ENCODE data around the gene TIMM13. TPM values are rescaled to one million over a fixed set of nuclear protein-coding genes. Genes with fewer than 3 reads are reported as not detected.

Gene TIMM13
- total RNA-seq, 1 donor from 2014 or later, result 91.5 TPM

- H3K27ac Mint-ChIP-seq (ENCODE audit: unreplicated experiment), result no peak overlapping the region
- H3K36me3 Mint-ChIP-seq (ENCODE audit: unreplicated experiment), result peaks cover 10% of the 10 kb centered on the region
- H3K9me3 Mint-ChIP-seq (ENCODE audit: unreplicated experiment), result peaks cover 3% of the 10 kb centered on the region
- TF ChIP-seq CTCF (IDR thresholded peaks at IDR 0.05; ENCODE audit: partially characterized antibody, unreplicated experiment), result no peak
- no peaks in the 10 kb centered on the region for H3K4me1 Mint-ChIP-seq (ENCODE audit: low read depth, unreplicated experiment)
- no peak for DNase-seq
- H3K27me3 Mint-ChIP-seq (ENCODE audit: unreplicated experiment), result peaks cover 5% of the 10 kb centered on the region
- no peak overlapping the region for H3K4me3 Mint-ChIP-seq (ENCODE audit: unreplicated experiment)
Observed at GRCh38 chr19:2416321-2417097, 10.9 kb downstream of the TIMM13 start.

GRCh38 chr19:2415973-2416319 lies 11.4 kb downstream of the TIMM13 start:
- no peak for DNase-seq
- peaks cover 10% of the 10 kb centered on the region for H3K36me3 Mint-ChIP-seq (ENCODE audit: unreplicated experiment)
- TF ChIP-seq CTCF (IDR thresholded peaks at IDR 0.05; ENCODE audit: partially characterized antibody, unreplicated experiment), result no peak
- peaks cover 5% of the 10 kb centered on the region for H3K27me3 Mint-ChIP-seq (ENCODE audit: unreplicated experiment)
- no peaks in the 10 kb centered on the region for H3K4me1 Mint-ChIP-seq (ENCODE audit: low read depth, unreplicated experiment)
- H3K27ac Mint-ChIP-seq (ENCODE audit: unreplicated experiment), result no peak overlapping the region
- H3K9me3 Mint-ChIP-seq (ENCODE audit: unreplicated experiment), result peaks cover 3% of the 10 kb centered on the region
- H3K4me3 Mint-ChIP-seq (ENCODE audit: unreplicated experiment), result no peak overlapping the region

GRCh38 chr19:2415281-2415972 lies 12.0 kb downstream of the TIMM13 start:
- peaks cover 5% of the 10 kb centered on the region for H3K27me3 Mint-ChIP-seq (ENCODE audit: unreplicated experiment)
- DNase-seq, result no peak
- peaks cover 6% of the 10 kb centered on the region for H3K9me3 Mint-ChIP-seq (ENCODE audit: unreplicated experiment)
- H3K4me1 Mint-ChIP-seq (ENCODE audit: low read depth, unreplicated experiment), result no peaks in the 10 kb centered on the region
- TF ChIP-seq CTCF (IDR thresholded peaks at IDR 0.05; ENCODE audit: partially characterized antibody, unreplicated experiment), result no peak
- H3K27ac Mint-ChIP-seq (ENCODE audit: unreplicated experiment), result no peak overlapping the region
- H3K4me3 Mint-ChIP-seq (ENCODE audit: unreplicated experiment), result no peak overlapping the region
- peaks cover 10% of the 10 kb centered on the region for H3K36me3 Mint-ChIP-seq (ENCODE audit: unreplicated experiment)

- Mint-ChIP-seq H3K36me3 (ENCODE audit: unreplicated experiment) (peaks cover 16% of the 10 kb centered on the region), H3K27ac (ENCODE audit: unreplicated experiment) (no peak overlapping the region), H3K27me3 (ENCODE audit: unreplicated experiment) (peaks cover 5% of the 10 kb centered on the region), H3K9me3 (ENCODE audit: unreplicated experiment) (peaks cover 8% of the 10 kb centered on the region), H3K4me3 (ENCODE audit: unreplicated experiment) (no peak overlapping the region), H3K4me1 (ENCODE audit: low read depth, unreplicated experiment) (no peaks in the 10 kb centered on the region)
- TF ChIP-seq CTCF (IDR thresholded peaks at IDR 0.05; ENCODE audit: partially characterized antibody, unreplicated experiment), result no peak
- DNase-seq, result no peak
Observed at GRCh38 chr19:2413629-2414028, 13.8 kb downstream of the TIMM13 start.

- Mint-ChIP-seq H3K27ac (ENCODE audit: unreplicated experiment) (no peak overlapping the region), H3K4me1 (ENCODE audit: low read depth, unreplicated experiment) (no peaks in the 10 kb centered on the region), H3K36me3 (ENCODE audit: unreplicated experiment) (peaks cover 16% of the 10 kb centered on the region), H3K9me3 (ENCODE audit: unreplicated experiment) (peaks cover 8% of the 10 kb centered on the region), H3K27me3 (ENCODE audit: unreplicated experiment) (peaks cover 5% of the 10 kb centered on the region), H3K4me3 (ENCODE audit: unreplicated experiment) (peak overlapping the region; percentile 1)
- no peak for DNase-seq
- no peak for TF ChIP-seq CTCF (IDR thresholded peaks at IDR 0.05; ENCODE audit: partially characterized antibody, unreplicated experiment)
Observed at GRCh38 chr19:2413159-2413558, 14.2 kb downstream of the TIMM13 start.
